Activated naive CD8-positive, alpha-beta T cell treated with anti-CD3 and anti-CD28 coated beads, Interleukin-2, amount 50 U/mL, for 16 hours (primary cell): ENCODE measurements around the gene KHSRP.

Experiments
- DNase-seq: peaks from one replicate; pipeline ENCODE4 v3.0.0-alpha.2; 2020; ENCODE audit warnings: low read depth, low spot score

KHSRP gene

DNA sequence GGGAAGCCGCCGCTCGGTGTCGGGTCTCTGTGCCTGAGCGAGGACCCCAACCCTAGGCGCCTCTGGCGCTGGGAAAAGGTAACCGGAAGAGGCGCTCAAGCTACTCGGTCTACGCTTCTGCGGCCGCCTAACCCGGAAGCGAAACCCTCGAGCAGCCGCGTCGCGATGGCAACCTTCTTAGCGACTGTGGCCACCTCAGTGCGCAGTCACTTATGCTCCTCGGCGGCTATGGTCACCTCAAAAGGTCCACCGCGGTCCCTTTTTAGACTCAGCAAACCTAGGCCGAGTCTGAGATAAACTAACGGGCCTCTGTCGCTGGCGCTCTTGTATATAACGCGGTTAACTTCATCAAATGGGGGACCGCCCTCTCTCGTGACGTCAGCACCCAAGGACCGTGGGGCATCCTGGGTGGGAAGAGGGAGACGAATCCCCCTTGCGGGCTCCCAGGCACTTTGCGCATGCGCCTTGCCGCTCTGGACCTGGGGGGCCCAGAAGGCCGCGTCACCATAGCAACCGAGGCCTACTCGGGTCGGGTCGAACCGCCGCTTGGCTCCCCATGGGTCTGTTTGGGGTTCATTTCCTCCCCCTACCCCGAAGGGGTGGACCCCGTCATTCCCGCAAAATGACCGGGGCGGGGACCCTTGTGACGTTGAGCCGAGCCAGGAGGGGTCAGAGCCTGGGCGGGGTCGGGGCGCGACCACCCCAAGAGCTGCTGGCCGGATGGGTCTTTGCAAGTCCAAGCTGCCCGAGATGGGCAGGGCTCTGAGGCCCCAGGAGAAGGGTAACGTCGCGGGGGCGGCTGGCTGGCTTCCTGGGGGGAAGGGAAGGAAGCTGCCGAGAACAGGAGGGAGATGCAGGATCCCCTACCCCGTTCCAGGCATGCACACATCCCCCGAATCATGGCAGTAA, 31.3 kb downstream of the KHSRP start, which contains the start of gene GTF2F1:
Gene GTF2F1, minus strand, starts transcription at position 91 of the 909 bp plus-strand sequence. CDS start 169 bp downstream, outside the sequence.
- DNase-seq: peak; percentile 89

DNA sequence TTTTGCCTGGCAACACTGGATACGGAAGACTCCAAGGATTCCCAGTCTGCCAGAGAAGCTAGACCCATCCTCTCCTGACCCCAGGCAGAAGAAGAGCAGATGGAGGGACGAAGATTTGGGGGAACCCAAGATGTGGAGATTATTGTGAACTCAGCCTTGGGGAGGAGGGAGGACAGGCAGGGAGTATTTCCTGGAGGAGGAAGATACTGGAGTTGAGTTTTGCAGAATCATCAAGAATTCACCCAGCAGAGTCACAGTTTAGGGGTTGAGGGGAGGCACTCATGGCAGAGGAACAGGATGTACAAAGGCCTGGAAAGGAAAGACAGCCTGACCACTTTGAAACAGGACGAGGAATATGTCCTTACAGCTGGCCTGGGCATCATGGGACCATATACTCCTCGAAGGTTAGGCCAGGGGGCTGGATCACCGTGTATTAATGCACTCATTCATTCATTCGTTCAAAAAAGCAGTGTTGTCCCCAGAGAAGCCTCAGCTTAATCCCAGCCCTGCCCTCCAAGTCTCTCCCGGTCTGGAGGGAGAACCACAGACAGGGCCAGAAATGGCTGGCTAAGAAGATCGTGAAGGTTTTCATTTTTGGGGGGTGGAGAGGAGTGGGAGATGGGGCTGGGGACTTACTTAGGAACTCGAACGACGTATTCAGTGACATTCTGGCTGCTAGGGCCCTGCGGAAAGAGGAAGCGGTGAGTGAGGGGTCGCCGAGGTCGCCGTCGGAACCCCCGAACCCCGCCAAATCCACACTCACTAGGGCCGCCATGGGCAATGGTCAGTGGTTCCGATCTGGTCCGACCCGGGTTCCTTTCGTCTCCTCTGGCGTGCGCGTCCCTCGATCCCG, 32.2 kb downstream of the KHSRP start:
- DNase-seq: no peak

DNA sequence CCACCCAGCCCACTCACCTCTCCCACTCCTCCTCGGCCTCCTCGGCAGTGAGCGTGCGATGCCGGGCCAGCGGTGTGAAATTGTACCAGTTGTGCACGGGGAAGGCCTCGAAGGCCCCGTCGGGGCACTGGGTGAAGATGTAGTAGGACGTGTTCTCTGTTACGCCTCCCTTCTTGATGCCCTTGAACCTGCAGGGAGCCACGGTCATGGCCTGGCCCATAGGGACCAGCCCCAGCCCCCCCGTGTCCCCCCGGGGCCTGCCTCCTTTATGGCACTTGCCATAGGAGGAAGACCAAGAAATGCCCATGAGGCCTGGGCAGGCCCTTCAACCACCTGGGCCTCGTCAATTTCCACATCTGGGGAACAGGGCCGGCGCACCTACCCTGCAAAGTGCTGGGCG, 37.2 kb downstream of the KHSRP start:
- DNase-seq: no peak

DNA sequence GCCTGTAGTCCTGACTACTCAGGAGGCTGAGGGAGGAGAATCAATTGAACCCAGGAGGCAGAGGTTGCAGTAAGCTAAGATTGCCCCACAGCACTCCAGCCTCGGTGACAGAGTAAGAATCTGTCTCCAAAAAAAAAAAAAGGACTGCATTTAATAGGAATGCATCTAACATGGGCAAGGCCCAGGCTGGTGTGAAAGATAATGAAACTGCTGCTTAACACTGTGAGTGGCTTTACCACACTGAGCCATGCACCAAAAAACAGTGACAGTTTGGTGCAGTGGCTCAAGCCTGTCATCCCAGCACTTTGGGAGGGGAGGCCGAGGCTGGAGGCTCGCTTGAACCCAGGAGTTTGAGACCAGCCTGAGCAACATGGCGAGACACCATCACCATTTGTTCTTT, 40.2 kb downstream of the KHSRP start:
- no peak for DNase-seq

DNA sequence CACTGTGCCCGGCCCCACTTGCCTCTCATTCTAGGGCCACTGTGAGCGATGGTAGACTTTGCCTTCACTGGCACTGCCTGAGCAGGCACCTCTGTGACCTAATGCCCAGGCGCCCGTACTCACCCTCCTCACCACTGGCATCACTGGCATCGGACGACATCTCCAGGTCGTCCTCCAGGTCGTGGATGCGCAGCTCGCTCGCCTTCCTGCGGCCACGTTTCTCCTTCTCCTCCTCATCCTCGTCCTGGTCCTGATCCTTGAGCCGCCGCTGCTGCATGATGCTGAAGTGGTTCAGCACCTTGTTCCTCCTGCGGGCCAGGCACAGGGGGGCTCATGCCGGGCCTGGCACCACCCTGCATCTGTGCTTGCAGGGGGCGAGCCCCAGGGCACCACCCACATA, 41.4 kb downstream of the KHSRP start:
- DNase-seq: no peak

DNA sequence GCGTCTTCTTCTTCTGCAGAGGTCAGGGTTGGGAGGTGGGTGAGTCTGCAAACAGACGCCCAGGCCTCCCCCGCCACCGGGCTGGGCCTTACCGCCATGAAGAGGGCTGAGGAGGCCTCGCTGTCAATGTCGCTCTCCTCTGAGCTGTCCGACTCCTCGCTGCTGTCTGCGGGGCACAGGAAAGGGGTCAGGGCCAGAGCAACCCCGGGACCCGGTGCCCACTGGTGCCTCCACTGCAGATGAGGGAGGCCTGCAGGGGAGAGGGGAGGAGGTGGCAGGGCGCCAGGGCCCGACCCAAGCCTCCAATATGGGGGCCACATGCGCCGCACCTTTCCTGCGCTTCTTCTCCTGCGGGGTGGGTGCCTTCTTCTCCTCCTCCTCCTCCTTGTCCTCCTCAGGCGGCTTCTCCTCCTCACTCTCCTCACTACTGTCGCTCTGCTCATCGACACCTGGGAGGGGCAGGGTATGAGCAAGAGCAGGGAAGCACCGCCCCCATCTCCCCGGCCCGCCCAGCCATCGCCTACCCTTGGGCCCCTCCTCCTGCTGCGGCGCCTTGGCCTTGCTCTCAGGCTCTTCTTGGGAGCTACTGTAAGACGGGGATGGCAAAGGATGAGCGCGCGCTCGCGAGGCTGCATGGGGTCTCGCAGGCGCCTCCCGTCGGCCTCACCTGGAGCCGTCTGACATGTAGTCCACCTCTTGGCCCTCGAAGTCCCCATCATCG, 43.4 kb downstream of the KHSRP start:
- no peak for DNase-seq

DNA sequence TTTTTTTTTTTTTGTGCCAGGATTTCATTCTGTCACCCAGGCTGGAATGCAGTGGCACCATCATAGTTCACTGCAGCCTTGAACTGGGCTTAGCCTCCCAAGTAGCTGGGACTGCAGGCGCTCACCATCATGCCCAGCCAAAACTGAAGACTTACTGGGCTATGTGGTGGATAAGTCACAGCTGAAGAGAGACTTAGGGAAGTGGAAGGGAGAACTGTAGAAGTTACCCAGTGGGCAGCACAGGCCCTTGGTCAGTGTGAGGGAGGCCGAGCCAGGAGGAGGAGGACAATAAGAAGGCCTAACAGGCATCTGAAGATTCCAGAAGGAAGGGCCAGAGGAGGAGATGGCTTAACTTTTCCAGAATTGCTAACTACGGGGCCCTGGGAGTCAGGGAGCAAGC, 44.9 kb downstream of the KHSRP start:
- no peak for DNase-seq

DNA sequence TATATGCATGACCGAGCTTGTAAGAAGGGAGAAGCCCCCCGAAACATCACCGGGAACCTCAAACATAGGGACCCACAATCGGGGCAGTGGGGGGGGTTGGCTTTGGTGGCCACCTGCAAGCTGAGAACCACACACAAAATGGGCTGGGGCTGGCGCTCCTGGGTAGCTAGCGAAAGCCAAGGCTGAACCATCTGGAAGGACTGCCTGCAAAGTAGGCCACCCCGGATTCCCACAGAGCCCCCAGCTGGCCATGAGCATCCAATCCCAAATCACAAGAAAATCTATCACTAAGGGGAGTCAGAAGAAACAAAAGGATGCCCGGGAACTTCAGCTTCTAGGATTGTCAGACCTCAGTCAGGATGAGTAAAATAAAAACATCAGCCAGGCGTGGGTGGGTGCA, 46.1 kb downstream of the KHSRP start:
- no peak for DNase-seq

DNA sequence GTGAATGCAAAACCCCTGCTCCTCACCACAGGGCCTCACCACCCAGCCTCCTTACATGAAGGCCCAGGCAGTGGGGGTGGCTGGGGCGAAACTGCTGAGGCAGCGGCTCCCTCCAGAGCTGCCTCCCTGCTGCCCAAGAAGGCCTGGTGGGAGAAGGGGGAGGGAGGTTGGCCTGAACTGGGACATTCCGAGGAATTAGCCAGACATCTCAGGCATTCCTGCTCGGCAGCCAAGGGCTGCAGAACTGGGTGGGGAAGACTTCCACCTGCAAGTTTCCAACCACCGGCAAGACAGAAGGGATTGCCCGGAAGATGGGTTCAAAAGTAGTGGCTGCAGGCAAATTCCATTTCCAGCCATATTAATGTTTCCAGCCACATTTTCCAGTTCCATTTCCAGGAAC, 46.6 kb downstream of the KHSRP start:
- DNase-seq: no peak

DNA sequence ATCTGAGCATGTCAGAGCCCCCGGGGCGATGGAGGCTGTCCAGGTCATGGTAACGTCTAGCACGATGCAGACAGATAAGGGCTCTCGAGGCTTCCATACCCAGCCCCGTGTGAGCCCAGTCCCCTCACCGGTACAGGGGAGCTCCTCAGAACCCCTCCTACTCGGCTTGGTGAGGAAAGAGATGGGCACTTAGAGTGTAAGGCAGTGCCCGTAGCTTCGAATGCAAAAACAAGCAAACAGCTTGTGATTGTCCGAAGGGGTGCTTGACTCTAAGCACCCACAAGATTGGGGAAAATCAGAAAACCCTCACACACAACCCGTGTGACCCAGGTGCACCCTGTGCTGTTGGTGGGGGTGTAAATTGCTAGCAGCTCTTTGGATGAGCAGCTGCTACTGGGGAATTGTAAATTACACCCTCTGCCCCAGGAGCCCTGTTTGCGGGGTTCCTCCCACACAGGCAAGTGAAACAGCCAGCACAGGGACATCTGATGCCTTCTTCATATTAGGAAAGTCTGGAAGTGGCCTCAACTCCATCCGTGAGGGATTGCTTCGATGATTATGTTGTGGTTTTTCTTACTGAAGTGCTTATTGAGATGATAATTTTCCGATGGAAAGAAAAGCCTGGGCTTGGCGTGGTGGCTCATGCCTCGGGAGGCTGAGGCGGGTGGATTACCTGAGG, 48.0 kb downstream of the KHSRP start:
- no peak for DNase-seq

DNA sequence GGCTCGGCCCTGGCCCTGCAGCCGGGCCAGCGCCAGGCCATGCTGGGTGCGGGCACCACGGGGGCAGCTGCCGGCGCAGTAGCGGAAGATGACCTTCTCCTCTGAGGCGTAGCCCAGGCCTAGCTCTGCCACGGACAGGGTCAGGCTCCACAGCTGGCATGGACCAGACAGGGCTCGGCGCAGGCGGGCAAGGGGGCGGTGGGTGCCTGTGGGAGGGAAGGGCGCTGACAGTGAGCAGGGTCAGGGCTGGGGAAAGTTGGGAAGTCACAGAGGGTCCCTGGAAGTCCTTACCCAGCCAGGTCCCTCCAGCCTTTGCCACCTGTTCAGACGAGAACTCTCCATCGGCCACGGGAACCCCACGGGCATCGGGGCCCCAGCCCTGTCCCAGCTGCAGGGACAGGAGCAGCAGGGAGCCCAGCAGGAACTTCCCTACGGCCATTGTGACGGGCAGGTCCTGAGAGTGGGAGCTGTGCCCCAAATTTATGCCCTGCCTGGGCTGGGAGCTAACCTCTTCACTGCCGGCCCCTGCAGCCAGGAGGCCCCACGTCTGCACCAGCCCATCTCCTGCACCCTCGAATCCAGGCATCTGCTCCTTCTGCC, 49.1 kb downstream of the KHSRP start, which contains the start of gene PSPN:
Gene PSPN, minus strand, starts transcription at position 523 of the 600 bp plus-strand sequence. Its CDS starts 84 bp downstream, at position 439.
- DNase-seq: no peak

DNA sequence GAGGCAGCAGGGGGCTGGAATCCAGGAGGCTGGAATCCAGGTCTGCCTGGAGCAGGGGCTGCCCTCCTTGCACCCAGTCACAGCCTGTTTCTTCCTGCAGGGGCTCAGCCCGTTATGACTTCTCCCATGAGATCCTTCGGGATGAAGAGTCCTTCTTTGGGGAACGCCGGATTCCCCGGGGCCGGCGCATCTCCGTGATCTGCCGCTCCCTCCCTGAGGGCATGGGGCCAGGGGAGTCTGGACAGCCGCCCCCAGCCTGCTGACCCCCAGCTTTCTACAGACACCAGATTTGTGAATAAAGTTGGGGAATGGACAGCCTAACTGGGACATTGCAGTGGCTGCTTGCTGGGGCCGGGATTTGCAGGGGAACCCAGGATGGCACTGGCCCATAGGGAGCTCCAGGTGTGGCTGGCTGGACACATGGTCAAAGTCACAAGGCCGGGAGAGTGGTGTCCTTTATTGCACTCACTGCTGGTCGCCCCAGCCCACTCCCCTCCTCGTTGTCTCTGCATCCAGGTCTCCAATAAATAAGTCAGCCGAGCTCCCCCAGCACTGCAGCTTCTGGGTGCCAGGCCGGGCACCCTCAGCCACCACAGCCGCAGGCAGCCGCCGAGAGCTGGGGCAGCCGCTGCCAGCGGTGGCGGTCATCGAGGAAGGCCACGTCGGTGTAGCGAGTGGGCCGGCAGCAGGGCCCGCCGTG, 49.8 kb downstream of the KHSRP start:
- DNase-seq: no peak

DNA sequence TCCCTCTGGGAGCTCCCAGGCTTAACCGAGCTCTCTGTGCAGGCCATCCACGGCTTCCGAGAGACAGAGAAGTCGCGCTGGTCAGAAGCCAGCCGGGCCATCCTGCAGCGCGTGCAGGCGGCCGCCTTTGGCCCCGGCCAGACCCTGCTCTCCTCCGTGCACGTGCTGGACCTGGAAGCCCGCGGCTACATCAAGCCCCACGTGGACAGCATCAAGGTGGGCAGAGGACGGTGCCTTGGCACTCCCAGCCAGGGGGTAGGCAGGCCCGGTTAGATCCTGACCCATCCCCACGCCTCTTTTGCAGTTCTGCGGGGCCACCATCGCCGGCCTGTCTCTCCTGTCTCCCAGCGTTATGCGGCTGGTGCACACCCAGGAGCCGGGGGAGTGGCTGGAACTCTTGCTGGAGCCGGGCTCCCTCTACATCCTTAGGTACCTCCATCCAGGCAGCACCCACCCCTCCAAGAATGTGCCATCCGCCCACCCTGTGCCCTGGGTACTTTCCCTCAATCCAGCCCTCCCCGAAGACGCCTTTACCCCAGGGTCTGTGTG, 50.4 kb downstream of the KHSRP start:
- no peak for DNase-seq

DNA sequence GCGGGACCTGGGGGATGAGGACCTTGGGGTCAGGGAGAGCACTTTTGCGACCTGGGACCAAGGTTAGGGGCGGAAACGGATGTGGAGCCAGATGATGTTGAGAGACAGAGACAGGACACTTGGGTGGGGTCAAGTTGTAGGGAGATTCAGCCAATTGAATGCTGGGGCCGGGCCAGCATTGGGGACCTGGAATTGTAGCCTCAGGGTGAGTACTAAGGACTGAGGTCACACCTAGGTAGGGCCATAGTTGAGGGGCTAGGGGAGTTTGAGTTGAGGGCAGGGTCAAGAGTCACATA, 50.9 kb downstream of the KHSRP start:
- DNase-seq: no peak

DNA sequence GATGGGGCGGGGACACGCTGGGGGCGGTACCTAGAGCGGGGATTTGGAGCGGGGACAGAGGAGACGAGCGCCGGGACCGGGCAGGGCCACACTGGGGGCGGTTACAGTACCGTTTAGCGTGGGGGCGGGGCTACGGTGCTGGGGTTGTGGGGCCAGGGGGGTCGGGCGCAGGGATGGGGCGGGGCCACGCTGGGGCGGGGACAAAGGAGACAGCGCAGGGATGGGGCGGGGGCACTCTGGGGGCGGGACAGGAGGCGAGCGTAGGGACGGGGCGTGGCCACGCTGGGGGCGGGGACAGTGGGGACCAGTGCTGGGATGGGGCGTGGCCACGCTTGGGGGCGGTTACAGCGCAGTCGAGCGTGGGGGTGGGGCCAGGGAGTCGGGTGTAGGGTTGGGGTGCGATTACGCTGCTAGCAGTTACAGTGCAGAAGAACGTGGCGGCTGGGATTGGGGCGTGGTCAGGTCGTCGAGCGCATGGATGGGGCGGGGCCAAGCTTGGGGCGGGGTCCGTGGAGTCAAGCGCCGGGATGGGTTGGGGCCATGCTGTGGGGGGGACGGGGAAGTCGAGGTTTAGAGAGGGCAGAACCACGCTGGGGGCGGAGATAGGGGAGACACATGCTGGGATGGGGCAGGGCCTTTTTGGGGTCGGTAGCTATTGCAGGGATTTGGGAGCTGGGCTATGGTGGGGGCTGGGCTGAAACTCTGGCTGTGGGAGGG, 51.4 kb downstream of the KHSRP start:
- DNase-seq: peak; percentile 99

DNA sequence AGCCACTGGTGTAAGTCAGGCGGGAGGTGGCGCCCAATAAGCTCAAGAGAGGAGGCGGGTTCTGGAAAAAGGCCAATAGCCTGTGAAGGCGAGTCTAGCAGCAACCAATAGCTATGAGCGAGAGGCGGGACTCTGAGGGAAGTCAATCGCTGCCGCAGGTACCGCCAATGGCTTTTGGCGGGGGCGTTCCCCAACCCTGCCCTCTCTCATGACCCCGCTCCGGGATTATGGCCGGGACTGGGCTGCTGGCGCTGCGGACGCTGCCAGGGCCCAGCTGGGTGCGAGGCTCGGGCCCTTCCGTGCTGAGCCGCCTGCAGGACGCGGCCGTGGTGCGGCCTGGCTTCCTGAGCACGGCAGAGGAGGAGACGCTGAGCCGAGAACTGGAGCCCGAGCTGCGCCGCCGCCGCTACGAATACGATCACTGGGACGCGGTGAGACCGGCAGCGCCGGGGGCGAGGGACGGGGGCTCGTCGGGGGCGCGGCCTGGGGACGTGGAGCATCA, 52.0 kb downstream of the KHSRP start, which contains the start of gene ALKBH7:
Gene ALKBH7, plus strand, starts transcription at position 201 of the 502 bp plus-strand sequence. Its CDS starts 27 bp downstream, at position 228.
- DNase-seq: peak; percentile 95

DNA sequence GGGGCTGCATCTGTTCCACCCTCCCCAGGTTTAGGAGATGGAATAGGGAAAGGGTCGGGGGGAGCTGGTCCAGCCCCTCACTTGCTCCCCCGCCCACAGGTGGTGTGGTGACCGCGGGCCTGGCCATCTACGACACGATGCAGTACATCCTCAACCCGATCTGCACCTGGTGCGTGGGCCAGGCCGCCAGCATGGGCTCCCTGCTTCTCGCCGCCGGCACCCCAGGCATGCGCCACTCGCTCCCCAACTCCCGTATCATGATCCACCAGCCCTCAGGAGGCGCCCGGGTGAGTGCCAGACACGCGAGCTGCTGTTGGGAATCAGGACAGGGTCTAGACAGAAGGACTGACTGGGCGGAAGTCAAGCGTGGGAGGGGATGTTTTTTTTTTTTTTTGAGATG, 60.3 kb downstream of the KHSRP start:
- DNase-seq: no peak
